Omental fat pad (tissue), 4 donors: Measurements from ENCODE around the gene TBL1X. TPM values are rescaled to one million over a fixed set of nuclear protein-coding genes. Genes with fewer than 3 reads are reported as not detected.

Experiments used
- ATAC-seq: fragments of 150-250 bp; one replicate; pipeline ENCODE4 v1.9.1; 2016; ENCODE audit warnings: mild to moderate bottlenecking, moderate library complexity; ENCODE audit not compliant: low FRiP score
- DNase-seq: peaks from one replicate; pipeline ENCODE4 v3.0.0-alpha.2; 2019; ENCODE audit warnings: low spot score
- CTCF ChIP-seq, 3 donors: fragments of 450-650 bp; IDR thresholded peaks; one replicate each; pipeline ENCODE4 v1.5.1; 2016 to 2017; ENCODE audit warnings: antibody characterized with exemption in 3 of 3, mild to moderate bottlenecking in 3 of 3, moderate library complexity in 2 of 3
- total RNA-seq, 4 donors: library from RNA; depleted of rRNA; stranded (reverse); fragments of >200 nt; gene quantifications; one replicate each; pipeline ENCODE4 v1.1.0, GENCODE V29; 2016

TBL1X gene
- total RNA-seq, 4 donors from 2014 or later: 13.1 to 22.7 (median 16.2) TPM

- no peak for DNase-seq
- ATAC-seq: no peak
- no peak for TF ChIP-seq CTCF (IDR thresholded peaks at IDR 0.05)
These were observed 238.5 kb downstream of the TBL1X start for GRCh38 chrX:9703406-9703805.

GRCh38 chrX:9704876-9705465 is 240.1 kb downstream of the TBL1X start:
- DNase-seq (no peak), ATAC-seq (no peak)
- no peak for TF ChIP-seq CTCF (IDR thresholded peaks at IDR 0.05)

- TF ChIP-seq CTCF (IDR thresholded peaks at IDR 0.05): no peak
- ATAC-seq (no peak), DNase-seq (no peak)
These were observed 241.6 kb downstream of the TBL1X start for GRCh38 chrX:9706421-9706820.

GRCh38 chrX:9707306-9708033 is 242.6 kb downstream of the TBL1X start:
- no peak for DNase-seq
- no peak for TF ChIP-seq CTCF (IDR thresholded peaks at IDR 0.05)
- ATAC-seq: no peak

GRCh38 chrX:9708086-9708485 is 243.2 kb downstream of the TBL1X start:
- TF ChIP-seq CTCF (IDR thresholded peaks at IDR 0.05): no peak
- no peak for DNase-seq

GRCh38 chrX:9708923-9709553 is 244.2 kb downstream of the TBL1X start:
- peak; percentile 36 for DNase-seq
- no peak for ATAC-seq
- peak in 1 of 3 donors; percentile 42 for TF ChIP-seq CTCF (IDR thresholded peaks at IDR 0.05)

More at GRCh38 chrX:9708086-9708485, 243.2 kb downstream of the TBL1X start:
- no peak for ATAC-seq
